ENCODE results near the gene CYP19A1. TPM values are rescaled to one million over a fixed set of nuclear protein-coding genes. Genes with fewer than 3 reads are reported as not detected.

The CYP19A1 gene
- total and polyA plus RNA-seq, 9 of the 15 experiments (the other 6 are each of a cell fraction or from before 2014, with no cell fraction given), result 0.16 to 0.63 (median 0.47) TPM; not detected in 3

GRCh38 chr15:51386960-51387698 lies 48.7 kb upstream of the CYP19A1 start:
- ChIA-PET CTCF (ENCODE audit: low intra/inter-chr PET ratio) (no interaction called here), POLR2A (interaction anchor here (1.3 kb wide), 1 partner anchor 161 kb away, joined by 6 read pairs; no protein-coding TSS in a partner anchor)
- Histone ChIP-seq H2AFZ (ENCODE audit: low read depth, low read length) (no peak overlapping the region), H3K9me3 (replicated peaks; ENCODE audit: control insufficient read depth, insufficient read depth, low read depth, low read length) (no peaks in the 10 kb centered on the region), H3K79me2 (ENCODE audit: control insufficient read depth, insufficient read depth, low read length) (no peaks in the 10 kb centered on the region), H3K27me3 (ENCODE audit: control insufficient read depth in 2 of 2, insufficient read depth in 2 of 2, low read length in 2 of 2) (peaks cover 16 to 44% of the 10 kb centered on the region in 2 experiments; a peak in 4 of 5 replicates), H3K4me1 (replicated peaks in 1 of 2; ENCODE audit: control insufficient read depth in 2 of 2, insufficient read depth in 2 of 2, low read length in 2 of 2) (no peaks in the 10 kb centered on the region; a peak in 1 of 5 replicates), H3K27ac (ENCODE audit: extremely low read depth, low read depth, low read length) (no peak overlapping the region), H3K9ac (ENCODE audit: insufficient read depth in 1 of 2, low read depth in 2 of 2, low read length in 2 of 2) (no peak overlapping the region), H4K20me1 (replicated peaks; ENCODE audit: control insufficient read depth, insufficient read depth, low read length) (no peaks in the 10 kb centered on the region), H3K9me1 (ENCODE audit: control insufficient read depth, insufficient read depth, low read length) (no peaks in the 10 kb centered on the region), H3K4me3 (no peak overlapping the region), H3K4me2 (ENCODE audit: insufficient read depth, low read length) (no peak overlapping the region), H3K36me3 (ENCODE audit: control insufficient read depth, insufficient read depth, low read length) (no peaks in the 10 kb centered on the region)
- intact Hi-C loops (cut with micrococcal nuclease), result no loop called here
- no peak; the same call in 2 of the 3 replicates for ATAC-seq
- WGBS (ENCODE audit: insufficient coverage, low coverage, missing lambda C conversion rate), result 9% methylated on average over 9 of the region's 10 CpGs
- no TSS peak for BruUV-seq (replicated peaks)
- DNase-seq (ENCODE audit: extremely low read depth in 1 of 4, low spot score in 3 of 4), result no peak
- in situ Hi-C loops (cut with MboI), result loop anchor here (5.0 kb wide), 1 partner anchor 225 kb away; no protein-coding TSS in a partner anchor
- no peak for FAIRE-seq
- TF ChIP-seq NELFE (IDR thresholded peaks at IDR 0.05; ENCODE audit: insufficient read depth, insufficient read length) (no peak), ZNF140 (CRISPR knock-in tag; IDR thresholded peaks at IDR 0.05) (no peak), ZNF316 (IDR thresholded peaks at IDR 0.05) (peak; percentile 75), ZNF134 (CRISPR knock-in tag; conservative IDR thresholded peaks at IDR 0.05) (no peak), C11orf30 (IDR thresholded peaks at IDR 0.05; ENCODE audit: low read depth) (peak; percentile 65; the same call in 1 of the 2 replicates), YY1 (IDR thresholded peaks at IDR 0.05; ENCODE audit: borderline replicate concordance in 1 of 3, control insufficient read depth in 1 of 3, extremely low read depth in 1 of 3, insufficient read depth in 3 of 3, insufficient read length in 1 of 3, insufficient replicate concordance in 2 of 3, low read depth in 1 of 3, low read length in 2 of 3) (no peak), RBBP5 (IDR thresholded peaks at IDR 0.05; ENCODE audit: borderline replicate concordance, insufficient read depth, low read length, poor library complexity, severe bottlenecking) (no peak), NFE2 (IDR thresholded peaks at IDR 0.05; ENCODE audit: low read depth) (peak; percentile 53; the same call in 1 of the 2 replicates), HSF4 (CRISPR knock-in tag; IDR thresholded peaks at IDR 0.05; ENCODE audit: borderline replicate concordance) (no peak), RB1 (IDR thresholded peaks at IDR 0.05; ENCODE audit: low read depth) (no peak), ZBTB40 (IDR thresholded peaks at IDR 0.05) (no peak), ZBTB40 (CRISPR knock-in tag; IDR thresholded peaks at IDR 0.05) (no peak), ZNF224 (CRISPR knock-in tag; IDR thresholded peaks at IDR 0.05) (no peak)

Measured in K562 (cell line).